ENCODE measurements around the gene SHC3. TPM values are rescaled to one million over a fixed set of nuclear protein-coding genes. Genes with fewer than 3 reads are reported as not detected.
A peak's percentile ranks its signal among the peaks of the same experiment; 100 is the strongest.

Gene SHC3
- total RNA-seq, 1 donor from 2014 or later, result 0.05 TPM

DNA sequence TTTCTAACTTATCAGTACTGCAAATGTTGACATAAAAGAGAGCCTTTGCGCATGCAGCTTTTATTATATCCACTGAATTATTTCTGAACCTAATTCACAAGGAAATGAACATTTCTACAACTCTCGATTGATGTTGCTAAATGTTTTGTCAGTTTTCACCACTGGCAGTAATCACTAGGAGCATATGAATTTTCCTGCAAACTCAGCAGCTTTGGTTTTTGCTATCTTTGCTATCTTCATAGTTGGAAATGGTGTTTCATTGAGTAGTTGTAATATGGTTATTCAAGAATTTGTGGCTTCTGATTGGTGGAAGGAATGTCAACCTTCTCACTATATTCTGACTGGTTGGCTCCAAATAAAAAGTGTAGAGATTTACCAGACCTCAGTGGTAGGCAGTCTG is 8.9 kb upstream of the SHC3 start:
- DNase-seq (ENCODE audit: low read depth), result no peak

DNA sequence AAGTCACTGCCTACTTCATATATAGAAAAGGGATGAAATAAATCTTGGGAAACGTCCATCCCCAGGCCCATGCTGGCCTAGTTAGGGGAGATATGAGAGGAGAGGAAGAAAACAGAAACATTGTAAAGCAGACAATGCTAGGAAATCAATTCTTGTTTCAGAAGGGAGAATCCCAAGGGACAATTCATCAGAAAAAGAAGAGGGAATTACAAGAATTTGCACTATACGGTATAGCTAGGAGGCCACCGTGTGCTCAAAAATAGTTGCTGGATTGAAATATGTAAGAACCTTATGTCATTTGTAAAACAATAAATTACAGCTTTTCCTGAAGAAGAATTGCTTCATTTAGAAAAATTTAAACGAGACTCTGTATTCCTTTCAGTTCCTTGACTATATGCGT is 8.3 kb upstream of the SHC3 start:
- no peak for DNase-seq (ENCODE audit: low read depth)

DNA sequence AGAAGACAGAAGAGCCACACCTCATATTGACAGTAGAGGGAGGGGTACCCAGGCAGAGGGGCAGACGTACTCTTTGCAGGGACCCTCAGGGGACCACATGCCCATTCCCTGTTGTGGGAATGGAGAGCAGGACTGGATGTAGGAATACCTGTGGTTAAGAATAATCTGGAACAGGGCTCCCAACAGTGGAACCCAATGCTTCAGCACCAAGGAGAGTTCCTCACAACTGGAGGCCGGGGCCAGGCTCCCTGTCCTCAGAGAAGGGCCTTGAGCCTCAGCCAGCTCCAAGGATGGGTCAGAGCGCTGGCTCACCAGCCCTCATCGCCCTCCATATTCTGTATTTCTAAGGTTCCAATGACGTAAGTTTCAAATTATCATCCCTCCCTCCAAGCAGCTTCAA is 7.4 kb upstream of the SHC3 start:
- DNase-seq (ENCODE audit: low read depth), result peak; percentile 54

GRCh38 chr9:89183146-89183545 is 4.5 kb upstream of the SHC3 start:
- DNase-seq (ENCODE audit: low read depth), result no peak

- no peak for DNase-seq (ENCODE audit: low read depth)
These were observed 3.8 kb upstream of the SHC3 start for GRCh38 chr9:89182369-89182768.

DNA sequence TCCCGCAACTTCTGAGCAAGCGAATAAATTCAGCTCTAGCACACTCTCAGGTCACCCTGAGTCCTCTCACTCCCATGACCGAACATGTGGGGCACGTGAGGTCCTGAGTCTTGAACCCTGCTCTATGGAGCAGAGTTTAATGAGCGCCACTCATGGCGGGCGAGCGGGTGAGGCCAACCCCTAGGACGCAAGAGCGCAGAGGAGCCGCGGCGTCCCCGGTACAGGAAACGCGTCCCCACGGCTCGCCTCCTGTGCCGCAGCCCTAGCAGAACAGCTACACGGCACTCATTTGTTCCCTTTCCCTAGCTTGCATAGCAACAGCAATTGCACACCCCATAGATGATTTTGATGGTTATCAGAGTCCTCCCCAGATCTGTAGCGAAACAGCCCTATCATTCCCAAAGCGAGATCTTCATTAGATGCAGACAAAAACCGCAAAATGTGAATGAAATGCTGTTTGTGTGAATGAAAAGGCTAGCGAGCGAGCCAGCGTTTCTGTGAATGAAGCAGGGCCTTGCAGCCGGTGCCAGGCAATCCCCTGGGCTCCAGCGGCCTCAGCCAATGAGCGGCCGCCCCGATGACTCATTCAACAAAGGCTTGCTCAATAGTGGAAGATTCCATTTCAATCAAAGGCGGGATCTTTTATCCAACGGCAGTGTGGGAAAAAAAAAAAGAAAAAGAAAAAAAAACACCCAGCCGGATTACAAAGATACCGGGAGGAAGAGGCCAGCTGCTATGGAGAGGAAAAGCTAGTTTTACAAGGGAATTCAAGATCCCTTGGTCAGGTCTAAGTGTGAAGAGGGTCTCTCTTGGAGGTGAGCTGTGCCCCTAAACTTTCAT is 1.5 kb upstream of the SHC3 start:
- peak; percentile 91 for DNase-seq (ENCODE audit: low read depth)

- peak; percentile 22 for DNase-seq (ENCODE audit: low read depth)
These were observed 899 bp upstream of the SHC3 start for GRCh38 chr9:89179540-89179894.

DNA sequence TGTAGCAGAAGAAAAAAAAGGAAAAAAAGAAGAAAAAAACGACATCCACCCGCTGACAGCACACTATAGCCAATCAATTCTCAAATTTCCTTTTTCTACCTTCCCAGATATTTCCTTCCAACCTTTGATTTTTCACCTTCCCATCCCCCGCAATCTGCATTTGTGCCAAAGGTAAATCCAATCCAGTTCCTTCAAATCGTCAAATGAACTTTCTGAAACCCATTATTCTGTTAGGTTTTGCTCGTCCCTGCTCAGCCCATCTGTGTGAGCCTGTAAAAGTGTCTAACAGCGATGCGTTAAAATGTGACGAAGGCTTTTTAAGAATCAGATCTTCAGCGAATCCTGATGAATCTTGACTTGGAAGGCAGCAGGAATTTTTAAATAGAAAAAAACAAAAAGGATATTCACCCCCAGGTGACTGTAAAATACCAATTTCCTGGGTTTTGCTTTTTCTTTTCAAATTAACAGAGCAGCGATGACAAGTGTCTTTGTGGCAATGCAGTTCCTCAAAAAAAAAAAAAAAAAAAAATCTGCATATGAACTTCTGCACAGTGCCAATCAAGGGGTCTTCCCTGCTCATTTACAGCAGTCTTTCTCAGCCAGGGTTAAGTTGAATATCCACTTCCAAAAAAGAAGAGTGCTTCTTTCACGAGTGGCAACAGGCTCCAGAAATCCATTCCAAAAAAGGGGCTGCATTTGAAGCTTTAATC is 367 bp upstream of the SHC3 start:
- no peak for DNase-seq (ENCODE audit: low read depth)

- DNase-seq (ENCODE audit: low read depth), result no peak
These were observed 1.3 kb downstream of the SHC3 start for GRCh38 chr9:89177012-89177943.

DNA sequence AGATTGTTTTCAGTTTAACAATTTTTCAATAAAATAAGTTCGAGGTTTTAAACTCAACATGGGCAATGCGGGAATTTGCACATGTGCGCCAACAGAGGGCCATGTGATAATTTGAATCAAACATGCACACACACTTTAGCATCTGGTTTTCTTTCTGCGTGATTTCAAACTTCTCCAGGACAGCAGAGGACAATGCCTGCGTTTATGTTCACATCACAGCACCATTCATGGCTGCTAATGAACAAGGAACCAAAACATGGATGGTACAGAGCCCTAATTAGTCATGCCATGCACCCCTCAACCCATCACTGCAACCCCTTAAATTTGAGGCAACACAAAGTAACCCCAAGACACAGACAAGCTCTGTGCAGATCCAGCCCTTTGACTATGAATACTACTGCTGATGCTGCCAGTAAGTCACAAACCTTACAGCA is 2.8 kb downstream of the SHC3 start:
- DNase-seq (ENCODE audit: low read depth), result no peak

- no peak for DNase-seq (ENCODE audit: low read depth)
These were observed 4.3 kb downstream of the SHC3 start for GRCh38 chr9:89174291-89174690.

- DNase-seq (ENCODE audit: low read depth), result no peak
These were observed 5.5 kb downstream of the SHC3 start for GRCh38 chr9:89173072-89173471.

- DNase-seq (ENCODE audit: low read depth), result no peak
These were observed 6.2 kb downstream of the SHC3 start for GRCh38 chr9:89172398-89172797.

GRCh38 chr9:89171693-89172092 is 6.9 kb downstream of the SHC3 start:
- no peak for DNase-seq (ENCODE audit: low read depth)

DNA sequence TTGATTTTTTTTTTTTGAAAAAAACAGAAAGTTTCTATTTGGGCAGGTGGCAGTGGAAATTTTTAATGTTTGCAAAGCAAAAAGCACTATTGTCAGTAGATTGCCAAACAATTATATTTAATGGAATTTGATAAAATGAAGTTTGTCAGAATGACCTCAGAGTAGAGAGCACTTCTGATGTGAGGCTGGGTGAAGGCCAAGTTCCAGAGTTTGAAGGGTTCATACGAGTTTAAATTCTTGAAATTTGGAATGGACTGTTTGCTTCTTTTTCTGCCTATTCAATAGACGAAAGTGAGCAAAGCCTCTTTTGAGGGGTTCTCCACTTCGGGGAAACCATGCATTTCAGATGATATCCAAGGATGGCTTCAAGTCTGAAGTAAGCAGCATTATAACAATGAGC is 7.4 kb downstream of the SHC3 start:
- DNase-seq (ENCODE audit: low read depth), result no peak

DNA sequence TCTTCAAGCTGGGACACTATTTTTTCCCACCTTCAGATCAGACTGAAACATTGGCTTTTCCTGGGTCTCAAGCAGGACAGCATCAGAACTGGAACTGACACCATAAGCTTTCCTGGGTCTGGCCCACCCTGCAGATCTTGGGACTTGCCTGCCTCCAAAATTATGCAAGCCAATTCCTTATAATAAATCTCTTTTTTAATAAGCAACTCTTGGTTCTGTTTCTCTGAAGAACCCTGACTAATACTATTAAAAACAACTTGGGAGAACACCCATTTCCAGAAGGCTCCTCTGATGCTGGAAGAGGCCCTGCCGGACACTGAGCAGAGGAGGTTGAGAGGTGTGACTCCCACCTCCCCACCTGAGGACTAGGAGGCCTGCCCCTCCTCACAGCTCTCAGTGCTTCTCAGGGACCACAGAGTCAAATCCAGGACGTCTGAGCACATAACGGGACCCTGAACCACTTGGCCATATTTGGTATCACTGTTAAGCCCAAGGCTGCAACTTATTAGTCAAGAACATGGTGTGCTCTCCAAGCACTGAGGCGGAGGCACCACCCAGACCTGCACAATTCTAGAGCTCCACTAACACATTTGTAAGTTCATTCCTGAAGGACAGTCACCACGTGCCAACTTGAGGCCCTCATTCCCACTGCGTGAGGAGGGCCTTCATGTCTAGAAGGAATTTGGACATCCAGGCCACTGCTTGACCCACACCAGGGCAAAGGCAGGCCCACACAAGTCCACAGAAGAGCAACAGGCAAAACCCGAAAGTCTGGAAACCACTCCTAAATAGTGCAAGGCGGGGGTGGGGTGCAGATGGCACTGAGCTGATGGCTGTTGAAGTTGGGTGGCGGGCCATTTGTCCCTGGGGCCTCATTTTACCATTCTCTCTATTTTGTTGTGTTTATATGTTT is 9.5 kb downstream of the SHC3 start:
- no peak for DNase-seq (ENCODE audit: low read depth)

DNA sequence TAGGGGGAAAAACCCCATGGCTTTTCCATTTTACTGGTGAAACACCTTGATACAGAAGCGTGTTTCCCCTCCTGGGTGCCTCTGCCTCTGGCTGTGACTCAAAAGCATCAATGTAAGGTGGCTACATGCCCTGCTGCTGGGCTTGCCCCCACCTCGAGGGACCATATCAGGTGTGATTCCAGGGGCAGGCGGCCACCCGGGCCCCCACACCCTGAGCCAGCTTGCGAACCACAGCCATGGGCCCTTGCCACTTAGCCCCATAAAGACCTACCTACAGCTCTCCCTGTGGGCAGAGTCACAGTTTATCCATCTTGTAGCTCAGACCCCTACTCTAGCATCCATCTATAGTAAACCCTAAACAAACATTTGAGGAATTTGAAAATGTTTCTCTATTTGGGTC is 10.8 kb downstream of the SHC3 start:
- no peak for DNase-seq (ENCODE audit: low read depth)

DNA sequence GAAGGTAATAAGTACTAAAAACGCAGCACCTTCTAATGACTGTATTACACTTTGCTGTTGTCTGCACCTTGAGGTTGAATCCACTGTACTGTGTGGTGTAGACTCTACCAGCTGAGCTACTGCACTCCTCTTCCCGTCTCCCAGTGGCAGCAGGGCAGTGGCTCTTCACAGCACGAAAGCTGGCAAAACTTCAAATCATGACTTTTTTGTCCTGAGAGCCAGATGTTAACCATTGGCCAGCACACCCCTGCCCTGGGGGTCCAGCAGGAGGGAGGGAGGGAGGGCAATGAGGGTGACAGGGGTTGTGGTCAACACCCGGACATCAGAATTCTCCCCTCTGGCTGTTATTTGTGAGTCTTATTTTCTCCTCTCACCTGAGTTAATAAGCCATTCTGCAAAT is 11.8 kb downstream of the SHC3 start:
- DNase-seq (ENCODE audit: low read depth), result no peak

DNA sequence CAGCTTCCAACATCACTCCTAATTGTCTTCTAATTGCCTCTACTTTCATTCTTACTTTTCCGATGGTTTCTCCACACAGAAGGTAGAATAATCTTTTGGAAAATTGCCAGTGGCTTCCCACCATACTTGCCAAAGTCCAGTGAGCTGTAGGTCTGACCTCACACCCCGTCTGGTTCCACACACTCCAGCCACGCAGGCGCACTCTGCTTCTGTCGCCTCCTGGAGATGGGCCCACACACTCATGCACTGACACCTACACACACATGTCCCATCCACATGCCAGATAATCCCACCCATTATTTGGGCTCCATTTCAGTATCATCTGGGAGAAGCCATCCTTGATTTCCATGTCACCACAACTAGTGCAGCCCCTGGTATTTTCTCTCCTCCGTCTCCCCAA is 12.7 kb downstream of the SHC3 start:
- no peak for DNase-seq (ENCODE audit: low read depth)

GRCh38 chr9:89165341-89165740 is 13.3 kb downstream of the SHC3 start:
- DNase-seq (ENCODE audit: low read depth), result no peak

- no peak for DNase-seq (ENCODE audit: low read depth)
These were observed 17.4 kb downstream of the SHC3 start for GRCh38 chr9:89161221-89161620.

All from myocyte (in vitro differentiated cells).